GM12878 (cell line): ENCODE results near the gene SYCP3. TPM values are rescaled to one million over a fixed set of nuclear protein-coding genes. Genes with fewer than 3 reads are reported as not detected.

Source experiments
- ATAC-seq: fragments of 200-7000 bp; cut with Tn5 transposase; 3 replicates; pipeline ENCODE4 v1.9.1; 2020; ENCODE audit warnings: mild to moderate bottlenecking, moderate library complexity
- BruUV-seq: library from RNA; stranded (reverse); fragments of 400-500 nt; replicated peaks from 2 replicates; lab custom pipeline; 2021; lab: Mats Ljungman, UMichigan
- CTCF ChIA-PET: fragments of 300-600 bp; sonication (Branson Sonifier 250); formaldehyde crosslinking; extraction: SDS; loops from one replicate; lab custom pipeline; 2021; ENCODE audit warnings: inconsistent platforms; lab: Yijun Ruan, JAX
- POLR2A ChIA-PET: fragments of 350-600 bp; formaldehyde crosslinking; extraction: SDS; loops from one replicate; lab custom pipeline; 2021; ENCODE audit warnings: inconsistent platforms; lab: Charles Lee
- RAD21 ChIA-PET: fragments of 300-600 bp; sonication (Branson Sonifier 250); formaldehyde crosslinking; loops from one replicate; lab custom pipeline; 2023; ENCODE audit warnings: antibody characterized with exemption; ENCODE audit not compliant: unreplicated experiment; lab: Charles Lee
- SMC1A ChIA-PET: fragments of 300-600 bp; sonication (Branson Sonifier 250); formaldehyde crosslinking; loops from one replicate; lab custom pipeline; 2023; ENCODE audit not compliant: unreplicated experiment, uncharacterized antibody; lab: Charles Lee
- DNase-seq: peaks from one replicate; pipeline ENCODE4 v3.0.0-alpha.2; 2011; ENCODE audit warnings: low read depth, low spot score
- FAIRE-seq: peaks from 3 replicates; lab custom pipeline; 2011; peaks lifted over from hg19 to GRCh38; lab: Jason Lieb, UNC
- H2AFZ ChIP-seq: 2 replicates; pipeline ENCODE4 v1.6.0; 2011; ENCODE audit warnings: low read depth, low read length, control low read depth; ENCODE audit not compliant: control insufficient read depth
- H3K27ac ChIP-seq: 2 replicates; pipeline ENCODE4 v1.5.1; 2011; ENCODE audit warnings: control low read depth; ENCODE audit not compliant: control insufficient read depth, insufficient read depth
- H3K27me3 ChIP-seq, 2 experiments: replicated peaks in 1 of 2; 2 replicates each; pipeline versions ENCODE4 v1.6.0 to v1.6.1; 2011; ENCODE audit warnings: low read length in 1 of 2; ENCODE audit not compliant: control insufficient read depth in 2 of 2, insufficient read depth in 2 of 2
- H3K36me3 ChIP-seq, 2 experiments: 2 replicates each; pipeline ENCODE4 v1.5.1; 2011; ENCODE audit warnings: low read length in 1 of 2; ENCODE audit not compliant: control insufficient read depth in 2 of 2, insufficient read depth in 2 of 2
- H3K4me1 ChIP-seq: 2 replicates; pipeline ENCODE4 v1.6.1; 2011; ENCODE audit warnings: mild to moderate bottlenecking, low read length, moderate library complexity, mixed read lengths; ENCODE audit not compliant: control insufficient read depth, insufficient read depth
- H3K4me2 ChIP-seq: 2 replicates; pipeline ENCODE4 v1.6.0; 2011; ENCODE audit warnings: control low read depth; ENCODE audit not compliant: control insufficient read depth, insufficient read depth
- H3K4me3 ChIP-seq: fragments of 200-600 bp; sonication (generic); 2 replicates; pipeline ENCODE4 v1.5.1; 2016
- H3K79me2 ChIP-seq: 2 replicates; pipeline ENCODE4 v1.6.0; 2011; ENCODE audit warnings: low read length; ENCODE audit not compliant: control insufficient read depth, insufficient read depth
- H3K9ac ChIP-seq: 2 replicates; pipeline ENCODE4 v1.8.0; 2011; ENCODE audit warnings: low read length, control low read depth, mixed read lengths; ENCODE audit not compliant: control insufficient read depth, insufficient read depth
- H3K9me3 ChIP-seq: replicated peaks from 3 replicates; pipeline ENCODE4 v1.5.1; 2011; ENCODE audit warnings: mild to moderate bottlenecking, low read length; ENCODE audit not compliant: control insufficient read depth, insufficient read depth
- H4K20me1 ChIP-seq: 2 replicates; pipeline ENCODE4 v1.6.0; 2011; ENCODE audit not compliant: control insufficient read depth, insufficient read depth
- CEBPB ChIP-seq, 2 experiments: fragments of 150-350 bp in 1 of 2; IDR thresholded peaks; 2 replicates each; pipeline ENCODE4 v1.6.1; 2012 to 2014; ENCODE audit warnings: low read depth in 2 of 2, low read length in 2 of 2, borderline replicate concordance in 1 of 2, inconsistent platforms in 1 of 2
- CHD2 ChIP-seq: IDR thresholded peaks from 2 replicates; pipeline ENCODE4 v1.6.1; 2011; ENCODE audit warnings: low read depth, low read length, improper control_type of control experiment, borderline replicate concordance
- ESRRA ChIP-seq: IDR thresholded peaks from 2 replicates; pipeline ENCODE4 v1.6.1; 2012; ENCODE audit warnings: mild to moderate bottlenecking, low read length, improper control_type of control experiment
- NFIC ChIP-seq: IDR thresholded peaks from 2 replicates; pipeline ENCODE4 v1.6.1; 2012; ENCODE audit warnings: low read depth, mild to moderate bottlenecking, inconsistent platforms, low read length, moderate library complexity
- NFYB ChIP-seq: IDR thresholded peaks from 2 replicates; pipeline ENCODE4 v1.6.1; 2011; ENCODE audit warnings: low read depth, mild to moderate bottlenecking, low read length, improper control_type of control experiment, moderate library complexity; ENCODE audit not compliant: insufficient read depth
- RB1 ChIP-seq: fragments of 450-650 bp; formaldehyde crosslinking; IDR thresholded peaks from 2 replicates; pipeline ENCODE4 v1.6.1; 2017; ENCODE audit warnings: mild to moderate bottlenecking, borderline replicate concordance
- SMC3 ChIP-seq: IDR thresholded peaks from 2 replicates; pipeline ENCODE4 v1.6.1; 2011; ENCODE audit warnings: low read length, improper control_type of control experiment, borderline replicate concordance
- SRF ChIP-seq, 2 experiments: IDR thresholded peaks; 2 replicates each; pipeline ENCODE4 v1.6.1; 2011; ENCODE audit warnings: low read depth in 2 of 2, low read length in 2 of 2, mild to moderate bottlenecking in 1 of 2, moderate library complexity in 1 of 2
- STAT1 ChIP-seq: fragments of 450-650 bp; conservative IDR thresholded peaks from 2 replicates; pipeline ENCODE4 v1.6.1; 2014; ENCODE audit warnings: antibody characterized with exemption, mild to moderate bottlenecking
- STAT3 ChIP-seq: IDR thresholded peaks from 2 replicates; pipeline ENCODE4 v1.6.1; 2011; ENCODE audit warnings: low read depth, low read length, improper control_type of control experiment
- ZNF207 ChIP-seq: fragments of 450-650 bp; IDR thresholded peaks from 2 replicates; pipeline ENCODE4 v1.6.1; 2014; ENCODE audit warnings: antibody characterized with exemption, mild to moderate bottlenecking, borderline replicate concordance
- WGBS: methylation state at CpG from one replicate; pipeline ENCODE4 v1.1.6; 2016; ENCODE audit warnings: low lambda C conversion rate; ENCODE audit not compliant: insufficient replicate concordance, insufficient coverage; ENCODE audit errors: missing lambda C conversion rate; 5-methylcytosine and 5-hydroxymethylcytosine counted together
- in situ Hi-C: fragments of 300-500 bp; cut with MboI; formaldehyde crosslinking; loops from 9 replicates; pipeline ENCODE4 v1.14.3; 2018; ENCODE audit warnings: mixed read lengths
- intact Hi-C: fragments of 100-400 bp; cut with micrococcal nuclease; formaldehyde crosslinking; loops from one replicate; pipeline ENCODE4 v1.14.2; 2022; ENCODE audit not compliant: unreplicated experiment
- polyA plus RNA-seq, 11 experiments: library from polyadenylated mRNA; depleted of rRNA in 4 of 11; unstranded in 6 of 11; stranded (reverse) in 5 of 11; fragments of >200 nt; fragmentation: Nextera tagmentation in 4 of 11; fragmentation: Illumina TruSeq in 1 of 11; extraction: Ambion mirVana in 4 of 11; extraction: Trizol in 1 of 11; gene quantifications; 1 replicate in 1 of 11; 2 replicates in 10 of 11; pipeline versions ENCODE4 v1.2.1 to v1.2.3, GENCODE V29; 2011 to 2016; ENCODE audit warnings: inconsistent platforms in 2 of 11, missing spikeins in 2 of 11, low read depth in 1 of 11
- total RNA-seq, 4 experiments: library from RNA; depleted of rRNA in 3 of 4; stranded (reverse); fragments of >200 nt in 3 of 4; fragmentation: Illumina TruSeq in 1 of 4; extraction: Trizol in 1 of 4; gene quantifications; 2 replicates each; pipeline versions ENCODE4 v1.2.1 to v1.2.3, GENCODE V29; 2013 to 2021
- TF ChIP-seq, protein P1 (sequence below): IDR thresholded peaks from 2 replicates; pipeline ENCODE4 v1.6.1; 2011; ENCODE audit warnings: borderline replicate concordance, low read depth, mild to moderate bottlenecking, moderate library complexity, mixed read lengths, low read length; ENCODE audit not compliant: insufficient read depth; ENCODE audit errors: extremely low read length
- TF ChIP-seq, protein P2 (sequence below): fragments of 450-650 bp; IDR thresholded peaks from 2 replicates; pipeline ENCODE4 v1.6.1; 2014; ENCODE audit warnings: mild to moderate bottlenecking
- TF ChIP-seq, protein P3 (sequence below): fragments of 450-650 bp; IDR thresholded peaks from 2 replicates; pipeline ENCODE4 v1.6.1; 2017; ENCODE audit warnings: mild to moderate bottlenecking, moderate library complexity
- TF ChIP-seq, protein P4 (sequence below): fragments of 450-650 bp; formaldehyde crosslinking; IDR thresholded peaks from 2 replicates; pipeline ENCODE4 v1.4.0; 2022; ENCODE audit warnings: mild to moderate bottlenecking, moderate library complexity

Gene SYCP3
- total and polyA plus RNA-seq, 10 of the 15 experiments (the other 5 are each of a cell fraction or from before 2014, with no cell fraction given): 0.08 to 0.58 (median 0.21) TPM

DNA sequence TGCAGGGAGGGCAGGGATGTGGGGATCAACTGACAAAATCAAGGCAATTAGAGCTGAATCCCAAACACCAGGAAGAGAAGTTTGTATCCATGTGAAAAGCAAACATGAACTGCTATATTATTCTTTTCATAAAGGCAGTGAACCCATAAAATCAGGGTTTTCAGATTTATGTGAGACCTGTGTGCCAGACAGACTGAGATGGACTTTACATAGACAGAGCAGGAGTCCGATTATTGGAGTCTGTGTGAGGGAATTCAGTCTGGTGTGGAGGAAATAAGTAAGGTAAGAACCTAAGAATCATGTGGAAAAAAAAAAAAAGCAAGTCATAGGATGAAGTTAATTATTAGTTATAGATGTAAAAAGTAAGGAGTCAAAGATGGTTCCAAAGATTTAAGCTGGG lies 45.1 kb upstream of the SYCP3 start:
- DNase-seq (no peak), ATAC-seq (no peak), FAIRE-seq (no peak)
- Histone ChIP-seq H3K79me2 (no peaks in the 10 kb centered on the region), H3K27me3 (no peaks in the 10 kb centered on the region), H3K9me3 (no peaks in the 10 kb centered on the region), H3K4me3 (no peak overlapping the region), H3K36me3 (peaks cover 7% of the 10 kb centered on the region in 2 experiments; a peak in 3 of 4 replicates), H3K27ac (no peak overlapping the region), H3K9ac (no peak overlapping the region), H2AFZ (no peak overlapping the region), H3K4me1 (no peaks in the 10 kb centered on the region), H3K4me2 (no peak overlapping the region), H4K20me1 (no peaks in the 10 kb centered on the region)
- CTCF ChIA-PET: interaction anchor here (0.8 to 3.2 kb wide), 4 partner anchors 9 to 65 kb away, joined by 3 to 14 read pairs (median 6); no protein-coding TSS in a partner anchor
- no TSS peak for BruUV-seq
- intact Hi-C loops: no loop called here
- POLR2A ChIA-PET: interaction anchor here (0.5 to 1.5 kb wide), 3 partner anchors 15 to 43 kb away, joined by 3 to 4 read pairs (median 4); no protein-coding TSS in a partner anchor
- RAD21 ChIA-PET: interaction anchor here (1.7 kb wide), 1 partner anchor 11 kb away, joined by 5 read pairs; no protein-coding TSS in a partner anchor
- 90% methylated on average over 1 of the region's 1 CpG for WGBS
- in situ Hi-C loops: no loop called here
- SMC1A ChIA-PET: interaction anchor here (0.6 to 1.2 kb wide), 4 partner anchors 8 to 152 kb away, joined by 3 to 4 read pairs (median 3); no protein-coding TSS in a partner anchor
- TF ChIP-seq, protein P1, sequence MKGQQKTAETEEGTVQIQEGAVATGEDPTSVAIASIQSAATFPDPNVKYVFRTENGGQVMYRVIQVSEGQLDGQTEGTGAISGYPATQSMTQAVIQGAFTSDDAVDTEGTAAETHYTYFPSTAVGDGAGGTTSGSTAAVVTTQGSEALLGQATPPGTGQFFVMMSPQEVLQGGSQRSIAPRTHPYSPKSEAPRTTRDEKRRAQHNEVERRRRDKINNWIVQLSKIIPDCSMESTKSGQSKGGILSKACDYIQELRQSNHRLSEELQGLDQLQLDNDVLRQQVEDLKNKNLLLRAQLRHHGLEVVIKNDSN: no peak
- TF ChIP-seq SRF (IDR thresholded peaks at IDR 0.05; ENCODE audit: low read depth in 2 of 2, low read length in 2 of 2) (no peak), SMC3 (no peak), CHD2 (no peak), STAT3 (no peak), STAT1 (no peak), ZNF207 (no peak), RB1 (no peak), CEBPB (IDR thresholded peaks at IDR 0.05; ENCODE audit: borderline replicate concordance in 1 of 2, low read depth in 2 of 2, low read length in 2 of 2) (no peak), ESRRA (no peak), NFIC (no peak), NFYB (no peak)
- TF ChIP-seq, protein P2, sequence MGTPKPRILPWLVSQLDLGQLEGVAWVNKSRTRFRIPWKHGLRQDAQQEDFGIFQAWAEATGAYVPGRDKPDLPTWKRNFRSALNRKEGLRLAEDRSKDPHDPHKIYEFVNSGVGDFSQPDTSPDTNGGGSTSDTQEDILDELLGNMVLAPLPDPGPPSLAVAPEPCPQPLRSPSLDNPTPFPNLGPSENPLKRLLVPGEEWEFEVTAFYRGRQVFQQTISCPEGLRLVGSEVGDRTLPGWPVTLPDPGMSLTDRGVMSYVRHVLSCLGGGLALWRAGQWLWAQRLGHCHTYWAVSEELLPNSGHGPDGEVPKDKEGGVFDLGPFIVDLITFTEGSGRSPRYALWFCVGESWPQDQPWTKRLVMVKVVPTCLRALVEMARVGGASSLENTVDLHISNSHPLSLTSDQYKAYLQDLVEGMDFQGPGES: no peak
- TF ChIP-seq, protein P3, sequence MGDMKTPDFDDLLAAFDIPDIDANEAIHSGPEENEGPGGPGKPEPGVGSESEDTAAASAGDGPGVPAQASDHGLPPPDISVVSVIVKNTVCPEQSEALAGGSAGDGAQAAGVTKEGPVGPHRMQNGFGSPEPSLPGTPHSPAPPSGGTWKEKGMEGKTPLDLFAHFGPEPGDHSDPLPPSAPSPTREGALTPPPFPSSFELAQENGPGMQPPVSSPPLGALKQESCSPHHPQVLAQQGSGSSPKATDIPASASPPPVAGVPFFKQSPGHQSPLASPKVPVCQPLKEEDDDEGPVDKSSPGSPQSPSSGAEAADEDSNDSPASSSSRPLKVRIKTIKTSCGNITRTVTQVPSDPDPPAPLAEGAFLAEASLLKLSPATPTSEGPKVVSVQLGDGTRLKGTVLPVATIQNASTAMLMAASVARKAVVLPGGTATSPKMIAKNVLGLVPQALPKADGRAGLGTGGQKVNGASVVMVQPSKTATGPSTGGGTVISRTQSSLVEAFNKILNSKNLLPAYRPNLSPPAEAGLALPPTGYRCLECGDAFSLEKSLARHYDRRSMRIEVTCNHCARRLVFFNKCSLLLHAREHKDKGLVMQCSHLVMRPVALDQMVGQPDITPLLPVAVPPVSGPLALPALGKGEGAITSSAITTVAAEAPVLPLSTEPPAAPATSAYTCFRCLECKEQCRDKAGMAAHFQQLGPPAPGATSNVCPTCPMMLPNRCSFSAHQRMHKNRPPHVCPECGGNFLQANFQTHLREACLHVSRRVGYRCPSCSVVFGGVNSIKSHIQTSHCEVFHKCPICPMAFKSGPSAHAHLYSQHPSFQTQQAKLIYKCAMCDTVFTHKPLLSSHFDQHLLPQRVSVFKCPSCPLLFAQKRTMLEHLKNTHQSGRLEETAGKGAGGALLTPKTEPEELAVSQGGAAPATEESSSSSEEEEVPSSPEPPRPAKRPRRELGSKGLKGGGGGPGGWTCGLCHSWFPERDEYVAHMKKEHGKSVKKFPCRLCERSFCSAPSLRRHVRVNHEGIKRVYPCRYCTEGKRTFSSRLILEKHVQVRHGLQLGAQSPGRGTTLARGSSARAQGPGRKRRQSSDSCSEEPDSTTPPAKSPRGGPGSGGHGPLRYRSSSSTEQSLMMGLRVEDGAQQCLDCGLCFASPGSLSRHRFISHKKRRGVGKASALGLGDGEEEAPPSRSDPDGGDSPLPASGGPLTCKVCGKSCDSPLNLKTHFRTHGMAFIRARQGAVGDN: no peak
- TF ChIP-seq, protein P4, sequence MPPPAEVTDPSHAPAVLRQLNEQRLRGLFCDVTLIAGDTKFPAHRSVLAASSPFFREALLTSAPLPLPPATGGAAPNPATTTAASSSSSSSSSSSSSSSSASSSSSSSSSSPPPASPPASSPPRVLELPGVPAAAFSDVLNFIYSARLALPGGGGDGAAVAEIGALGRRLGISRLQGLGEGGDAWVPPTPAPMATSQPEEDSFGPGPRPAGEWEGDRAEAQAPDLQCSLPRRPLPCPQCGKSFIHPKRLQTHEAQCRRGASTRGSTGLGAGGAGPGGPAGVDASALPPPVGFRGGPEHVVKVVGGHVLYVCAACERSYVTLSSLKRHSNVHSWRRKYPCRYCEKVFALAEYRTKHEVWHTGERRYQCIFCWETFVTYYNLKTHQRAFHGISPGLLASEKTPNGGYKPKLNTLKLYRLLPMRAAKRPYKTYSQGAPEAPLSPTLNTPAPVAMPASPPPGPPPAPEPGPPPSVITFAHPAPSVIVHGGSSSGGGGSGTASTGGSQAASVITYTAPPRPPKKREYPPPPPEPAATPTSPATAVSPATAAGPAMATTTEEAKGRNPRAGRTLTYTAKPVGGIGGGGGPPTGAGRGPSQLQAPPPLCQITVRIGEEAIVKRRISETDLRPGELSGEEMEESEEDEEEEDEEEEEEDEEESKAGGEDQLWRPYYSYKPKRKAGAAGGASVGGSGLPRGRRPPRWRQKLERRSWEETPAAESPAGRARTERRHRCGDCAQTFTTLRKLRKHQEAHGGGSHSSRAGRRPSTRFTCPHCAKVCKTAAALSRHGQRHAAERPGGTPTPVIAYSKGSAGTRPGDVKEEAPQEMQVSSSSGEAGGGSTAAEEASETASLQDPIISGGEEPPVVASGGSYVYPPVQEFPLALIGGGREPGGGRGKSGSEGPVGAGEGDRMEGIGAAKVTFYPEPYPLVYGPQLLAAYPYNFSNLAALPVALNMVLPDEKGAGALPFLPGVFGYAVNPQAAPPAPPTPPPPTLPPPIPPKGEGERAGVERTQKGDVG: no peak
